Activated naive CD4-positive, alpha-beta T cell treated with anti-CD3 and anti-CD28 coated beads, Interleukin-2, amount 50 U/mL, for 16 hours (primary cell): ENCODE data around the gene KREMEN2.

Source experiments
- DNase-seq: peaks from one replicate; pipeline ENCODE4 v3.0.0-alpha.2; 2020

Gene KREMEN2

GRCh38 chr16:2966043-2966807 lies 2.1 kb downstream of the KREMEN2 start:
- DNase-seq: no peak

- DNase-seq: no peak
Measured at GRCh38 chr16:2966808-2967191, 2.7 kb downstream of the KREMEN2 start.

- DNase-seq: no peak
Measured at GRCh38 chr16:2967211-2967631, 3.1 kb downstream of the KREMEN2 start.

- no peak for DNase-seq
Measured at GRCh38 chr16:2967721-2968161, 3.7 kb downstream of the KREMEN2 start.

GRCh38 chr16:2968368-2968737 lies 4.3 kb downstream of the KREMEN2 start:
- no peak for DNase-seq

GRCh38 chr16:2968738-2969544 lies 4.9 kb downstream of the KREMEN2 start, which contains the start of gene PAQR4:
TSS of gene PAQR4 (plus strand) at chr16:2969348. CDS start at chr16:2969675, 327 bp downstream.
- DNase-seq: peak; percentile 78

- DNase-seq: peak; percentile 75
Measured at GRCh38 chr16:2969545-2970521, 5.8 kb downstream of the KREMEN2 start.

GRCh38 chr16:2970563-2970962 lies 6.5 kb downstream of the KREMEN2 start:
- no peak for DNase-seq

- DNase-seq: no peak
Measured at GRCh38 chr16:2971134-2971984, 7.3 kb downstream of the KREMEN2 start.

- no peak for DNase-seq
Measured at GRCh38 chr16:2971985-2972784, 8.1 kb downstream of the KREMEN2 start.

GRCh38 chr16:2973093-2973492 lies 9.0 kb downstream of the KREMEN2 start:
- DNase-seq: no peak

- DNase-seq: no peak
Measured at GRCh38 chr16:2973605-2974318, 9.7 kb downstream of the KREMEN2 start.

- DNase-seq: no peak
Measured at GRCh38 chr16:2974319-2975056, 10.4 kb downstream of the KREMEN2 start.

GRCh38 chr16:2975161-2975795 lies 11.2 kb downstream of the KREMEN2 start:
- DNase-seq: no peak

- no peak for DNase-seq
Measured at GRCh38 chr16:2976201-2976600, 12.1 kb downstream of the KREMEN2 start.

- DNase-seq: no peak
Measured at GRCh38 chr16:2976673-2977072, 12.6 kb downstream of the KREMEN2 start.

- DNase-seq: no peak
Measured at GRCh38 chr16:2977440-2977839, 13.4 kb downstream of the KREMEN2 start.

- no peak for DNase-seq
Measured at GRCh38 chr16:2979669-2980226, 15.7 kb downstream of the KREMEN2 start.
